CD8-positive, alpha-beta memory T cell (primary cell): Measurements from ENCODE around the gene MLLT3. TPM values are rescaled to one million over a fixed set of nuclear protein-coding genes. Genes with fewer than 3 reads are reported as not detected.
A peak's percentile ranks its signal among the peaks of the same experiment; 100 is the strongest.

Experiments used
- CTCF ChIA-PET: fragments of 350-600 bp; sonication (Branson Sonifier 250); formaldehyde crosslinking; loops from one replicate; lab custom pipeline; 2021; ENCODE audit warnings: antibody characterized with exemption; lab: Charles Lee
- POLR2A ChIA-PET: fragments of 350-600 bp; sonication (Branson Sonifier 250); formaldehyde crosslinking; loops from one replicate; lab custom pipeline; 2021; ENCODE audit warnings: antibody characterized with exemption; lab: Charles Lee
- DNase-seq, 5 donors: peaks; one replicate each; pipeline versions ENCODE4 v3.0.0 to v3.0.0-alpha.2; 2020 to 2022; ENCODE audit warnings: mixed read lengths in 1 of 5
- H3K27ac ChIP-seq: one replicate; pipeline ENCODE4 v1.7.0; 2013; ENCODE audit warnings: low read depth, mild to moderate bottlenecking, low read length, moderate library complexity
- H3K27me3 ChIP-seq: 2 replicates; pipeline ENCODE4 v1.7.0; 2013; ENCODE audit warnings: low read length, mild to moderate bottlenecking; ENCODE audit not compliant: insufficient read depth, poor library complexity, severe bottlenecking
- H3K36me3 ChIP-seq: 2 replicates; pipeline ENCODE4 v1.7.0; 2013; ENCODE audit warnings: mild to moderate bottlenecking, low read length, moderate library complexity; ENCODE audit not compliant: insufficient read depth
- H3K4me1 ChIP-seq: 2 replicates; pipeline ENCODE4 v1.7.0; 2013; ENCODE audit warnings: mild to moderate bottlenecking, low read length, moderate library complexity; ENCODE audit not compliant: insufficient read depth
- H3K4me3 ChIP-seq: 2 replicates; pipeline ENCODE4 v1.7.0; 2013; ENCODE audit warnings: mild to moderate bottlenecking, low read length
- H3K9me3 ChIP-seq: 2 replicates; pipeline ENCODE4 v1.7.0; 2013; ENCODE audit warnings: mild to moderate bottlenecking, low read length
- H3K27ac Mint-ChIP-seq, 8 donors: one replicate each; pipeline ENCODE4 v1.8.0; 2020 to 2021; ENCODE audit warnings: mixed read lengths in 8 of 8, mild to moderate bottlenecking in 6 of 8, inconsistent platforms in 3 of 8, moderate library complexity in 3 of 8
- H3K27me3 Mint-ChIP-seq, 2 donors: one replicate each; pipeline ENCODE4 v1.8.0; 2020 to 2021; ENCODE audit warnings: mixed read lengths in 2 of 2, mild to moderate bottlenecking in 1 of 2, moderate library complexity in 1 of 2
- H3K36me3 Mint-ChIP-seq, 3 donors: one replicate each; pipeline ENCODE4 v1.8.0; 2020 to 2021; ENCODE audit warnings: mixed read lengths in 3 of 3, inconsistent platforms in 1 of 3, mild to moderate bottlenecking in 1 of 3
- H3K4me1 Mint-ChIP-seq, 3 donors: one replicate each; pipeline ENCODE4 v1.8.0; 2020 to 2021; ENCODE audit warnings: mixed read lengths in 3 of 3, inconsistent platforms in 1 of 3, mild to moderate bottlenecking in 1 of 3
- H3K4me3 Mint-ChIP-seq, 7 donors: one replicate each; pipeline ENCODE4 v1.8.0; 2020 to 2021; ENCODE audit warnings: mixed read lengths in 7 of 7, mild to moderate bottlenecking in 6 of 7, moderate library complexity in 4 of 7, inconsistent platforms in 2 of 7
- H3K9me3 Mint-ChIP-seq, 5 donors: one replicate each; pipeline ENCODE4 v1.8.0; 2020 to 2022; ENCODE audit warnings: mixed read lengths in 5 of 5, mild to moderate bottlenecking in 3 of 5, moderate library complexity in 2 of 5, inconsistent platforms in 1 of 5
- polyA plus RNA-seq: library from polyadenylated mRNA; unstranded; fragments of 300-500 nt; fragmentation: Illumina TruSeq; gene quantifications from one replicate; pipeline ENCODE4 v1.2.3, GENCODE V29; 2021
- total RNA-seq, 2 experiments: library from RNA; stranded (reverse); gene quantifications; one replicate each; pipeline ENCODE4 v1.2.3, GENCODE V29; 2021

The MLLT3 gene
- total and polyA plus RNA-seq, 3 experiments from 2014 or later, result 24.6 to 37.0 (median 36.8) TPM

GRCh38 chr9:20625003-20625349 lies 2.7 kb upstream of the MLLT3 start:
- Histone ChIP-seq H3K4me3 (peak overlapping the region; percentile 72), H3K9me3 (no peaks in the 10 kb centered on the region), H3K36me3 (no peaks in the 10 kb centered on the region), H3K4me1 (peaks cover 14% of the 10 kb centered on the region), H3K27me3 (no peaks in the 10 kb centered on the region), H3K27ac (no peak overlapping the region)
- Mint-ChIP-seq H3K27me3 (peaks cover 6 to 11% of the 10 kb centered on the region in 2 donors), H3K36me3 (peaks cover 0 to 26% (median 0%) of the 10 kb centered on the region in 3 donors), H3K9me3 (no peaks in the 10 kb centered on the region), H3K4me1 (peaks cover 23 to 30% (median 25%) of the 10 kb centered on the region in 3 donors), H3K4me3 (peak overlapping the region; percentile 93 to 99 (median 99)), H3K27ac (peak overlapping the region in 7 of 8 donors; percentile 22 to 97 (median 94))
- CTCF ChIA-PET, result interaction anchor here (0.6 to 2.3 kb wide), 17 partner anchors 9 to 698 kb away, joined by 3 to 14 read pairs (median 4); partner anchors contain the start of genes FOCAD and HACD4
- POLR2A ChIA-PET, result interaction anchor here (1.4 kb wide), 1 partner anchor 59 kb away, joined by 8 read pairs; the partner anchor contains the start of gene FOCAD
- DNase-seq, result no peak

DNA sequence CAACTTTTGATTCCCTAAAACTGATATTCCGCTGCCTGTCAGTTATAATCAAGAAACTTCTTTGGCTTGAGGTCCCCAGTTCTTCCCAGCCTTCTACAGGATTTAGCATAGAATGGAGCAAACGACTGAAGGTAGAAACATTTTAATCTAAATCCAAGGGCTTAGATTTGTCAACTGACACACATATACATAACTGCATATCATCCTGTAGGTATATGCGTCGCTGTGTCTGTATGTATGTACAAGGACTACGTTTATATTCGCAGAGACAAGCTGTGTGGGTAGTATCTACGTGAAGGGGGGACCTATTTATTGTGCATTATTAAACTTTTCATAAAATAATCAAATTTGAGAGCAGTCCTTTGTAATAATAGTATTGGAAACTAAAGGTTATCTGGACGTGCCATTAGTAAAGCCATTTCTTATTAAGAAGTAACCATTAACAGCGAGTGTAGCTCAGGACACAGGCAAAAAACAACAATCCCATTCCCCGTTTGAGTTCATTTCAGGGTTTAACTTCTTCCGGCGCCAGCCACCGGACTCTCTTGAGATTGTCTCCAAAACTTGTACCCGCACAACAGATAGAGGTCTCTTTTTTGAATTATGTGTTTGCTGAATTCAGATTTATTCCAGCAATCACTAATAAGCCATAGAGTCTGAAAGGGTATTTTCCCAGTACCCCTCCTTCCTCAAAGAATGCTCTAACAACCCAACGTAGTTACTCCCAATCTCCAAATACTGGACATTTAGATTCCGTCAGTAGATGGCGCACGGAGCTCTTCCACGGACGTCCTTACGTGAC lies 2.1 kb upstream of the MLLT3 start:
- ChIA-PET CTCF (interaction anchor here (0.6 to 2.3 kb wide), 18 partner anchors 9 to 698 kb away, joined by 3 to 14 read pairs (median 4); partner anchors contain the start of genes FOCAD and HACD4), POLR2A (interaction anchor here (1.4 kb wide), 1 partner anchor 60 kb away, joined by 8 read pairs; the partner anchor contains the start of gene FOCAD)
- H3K4me3 ChIP-seq, result peak overlapping the region; percentile 72
- DNase-seq, result peak; percentile 16 to 48 (median 36)
- peaks cover 6 to 11% of the 10 kb centered on the region in 2 donors for H3K27me3 Mint-ChIP-seq
- no peaks in the 10 kb centered on the region for H3K9me3 ChIP-seq
- H3K36me3 Mint-ChIP-seq, result peaks cover 0 to 28% (median 0%) of the 10 kb centered on the region in 3 donors
- no peaks in the 10 kb centered on the region for H3K36me3 ChIP-seq
- H3K4me1 Mint-ChIP-seq, result peaks cover 29 to 36% (median 30%) of the 10 kb centered on the region in 3 donors
- H3K4me1 ChIP-seq, result peaks cover 20% of the 10 kb centered on the region
- H3K27ac ChIP-seq, result no peak overlapping the region
- no peaks in the 10 kb centered on the region for H3K9me3 Mint-ChIP-seq
- H3K4me3 Mint-ChIP-seq, result peak overlapping the region; percentile 93 to 99 (median 99)
- no peaks in the 10 kb centered on the region for H3K27me3 ChIP-seq
- peak overlapping the region; percentile 94 to 97 (median 97) for H3K27ac Mint-ChIP-seq

- H3K4me1 ChIP-seq, result peaks cover 26% of the 10 kb centered on the region
- H3K4me3 Mint-ChIP-seq, result peak overlapping the region; percentile 93 to 99 (median 99)
- no peaks in the 10 kb centered on the region for H3K9me3 Mint-ChIP-seq
- no peaks in the 10 kb centered on the region for H3K27me3 ChIP-seq
- H3K9me3 ChIP-seq, result no peaks in the 10 kb centered on the region
- H3K4me1 Mint-ChIP-seq, result peaks cover 36 to 43% (median 37%) of the 10 kb centered on the region in 3 donors
- ChIA-PET POLR2A (interaction anchor here (1.4 kb wide), 1 partner anchor 60 kb away, joined by 8 read pairs; the partner anchor contains the start of gene FOCAD), CTCF (interaction anchor here (1.2 to 2.3 kb wide), 7 partner anchors 28 to 315 kb away, joined by 3 to 8 read pairs (median 5); partner anchors contain the start of gene FOCAD)
- peaks cover 0 to 9% of the 10 kb centered on the region in 2 donors for H3K27me3 Mint-ChIP-seq
- peak overlapping the region; percentile 52 for H3K27ac ChIP-seq
- H3K36me3 Mint-ChIP-seq, result peaks cover 0 to 28% (median 0%) of the 10 kb centered on the region in 3 donors
- no peaks in the 10 kb centered on the region for H3K36me3 ChIP-seq
- peak overlapping the region; percentile 72 for H3K4me3 ChIP-seq
- H3K27ac Mint-ChIP-seq, result peak overlapping the region; percentile 94 to 97 (median 97)
- no peak for DNase-seq
Measured at GRCh38 chr9:20623748-20624124, 1.4 kb upstream of the MLLT3 start.

DNA sequence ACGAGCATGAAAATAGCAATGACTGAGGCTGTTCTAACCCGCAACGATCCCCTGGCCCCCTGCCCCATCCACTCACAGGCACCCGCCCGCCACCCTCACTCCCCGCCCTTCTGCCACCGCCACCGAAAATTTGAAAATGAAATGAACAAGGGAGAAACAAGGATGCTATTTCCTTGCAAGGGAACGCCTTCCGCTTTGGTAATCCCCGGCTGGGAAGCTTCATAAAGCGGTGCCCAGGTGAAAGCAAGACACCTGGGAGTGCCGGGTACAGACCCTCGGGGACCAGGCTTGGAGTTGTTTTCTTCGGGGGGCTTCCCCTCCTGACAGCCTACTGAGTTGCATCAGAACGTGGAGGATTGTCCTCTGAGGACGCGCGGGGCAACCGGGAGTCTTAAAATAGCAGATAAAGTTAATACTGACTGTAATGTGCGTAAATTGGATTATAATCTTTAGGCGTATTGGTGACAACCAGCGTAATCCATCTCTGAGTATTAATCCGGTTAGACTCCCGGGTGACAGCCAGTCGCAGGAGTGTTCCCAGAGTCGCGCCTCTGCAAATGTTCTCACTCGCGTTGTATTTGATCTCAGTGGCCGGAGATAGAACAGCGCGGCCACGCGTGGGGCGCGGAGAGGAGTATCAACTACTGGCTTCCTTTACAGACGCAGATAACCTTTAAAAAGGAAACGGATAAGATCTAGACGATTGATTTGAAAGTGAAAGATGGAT lies 885 bp upstream of the MLLT3 start:
- no peaks in the 10 kb centered on the region for H3K9me3 ChIP-seq
- peak overlapping the region; percentile 52 for H3K27ac ChIP-seq
- DNase-seq, result peak; percentile 57 to 81 (median 72)
- H3K4me1 ChIP-seq, result peaks cover 32% of the 10 kb centered on the region
- H3K4me3 ChIP-seq, result peak overlapping the region; percentile 72
- no peaks in the 10 kb centered on the region for H3K9me3 Mint-ChIP-seq
- no peaks in the 10 kb centered on the region for H3K36me3 ChIP-seq
- H3K27me3 Mint-ChIP-seq, result peaks cover 0 to 9% of the 10 kb centered on the region in 2 donors
- H3K4me3 Mint-ChIP-seq, result peak overlapping the region; percentile 93 to 99 (median 99)
- POLR2A ChIA-PET, result interaction anchor here (0.8 to 2.1 kb wide), 12 partner anchors 13 to 318 kb away, joined by 3 to 27 read pairs (median 7); partner anchors contain the start of gene FOCAD
- H3K36me3 Mint-ChIP-seq, result peaks cover 0 to 29% (median 0%) of the 10 kb centered on the region in 3 donors
- peak overlapping the region; percentile 94 to 97 (median 97) for H3K27ac Mint-ChIP-seq
- CTCF ChIA-PET, result interaction anchor here (1.0 to 2.0 kb wide), 7 partner anchors 11 to 318 kb away, joined by 3 to 14 read pairs (median 5); partner anchors contain the start of gene FOCAD
- no peaks in the 10 kb centered on the region for H3K27me3 ChIP-seq
- H3K4me1 Mint-ChIP-seq, result peaks cover 40 to 48% (median 42%) of the 10 kb centered on the region in 3 donors

DNA sequence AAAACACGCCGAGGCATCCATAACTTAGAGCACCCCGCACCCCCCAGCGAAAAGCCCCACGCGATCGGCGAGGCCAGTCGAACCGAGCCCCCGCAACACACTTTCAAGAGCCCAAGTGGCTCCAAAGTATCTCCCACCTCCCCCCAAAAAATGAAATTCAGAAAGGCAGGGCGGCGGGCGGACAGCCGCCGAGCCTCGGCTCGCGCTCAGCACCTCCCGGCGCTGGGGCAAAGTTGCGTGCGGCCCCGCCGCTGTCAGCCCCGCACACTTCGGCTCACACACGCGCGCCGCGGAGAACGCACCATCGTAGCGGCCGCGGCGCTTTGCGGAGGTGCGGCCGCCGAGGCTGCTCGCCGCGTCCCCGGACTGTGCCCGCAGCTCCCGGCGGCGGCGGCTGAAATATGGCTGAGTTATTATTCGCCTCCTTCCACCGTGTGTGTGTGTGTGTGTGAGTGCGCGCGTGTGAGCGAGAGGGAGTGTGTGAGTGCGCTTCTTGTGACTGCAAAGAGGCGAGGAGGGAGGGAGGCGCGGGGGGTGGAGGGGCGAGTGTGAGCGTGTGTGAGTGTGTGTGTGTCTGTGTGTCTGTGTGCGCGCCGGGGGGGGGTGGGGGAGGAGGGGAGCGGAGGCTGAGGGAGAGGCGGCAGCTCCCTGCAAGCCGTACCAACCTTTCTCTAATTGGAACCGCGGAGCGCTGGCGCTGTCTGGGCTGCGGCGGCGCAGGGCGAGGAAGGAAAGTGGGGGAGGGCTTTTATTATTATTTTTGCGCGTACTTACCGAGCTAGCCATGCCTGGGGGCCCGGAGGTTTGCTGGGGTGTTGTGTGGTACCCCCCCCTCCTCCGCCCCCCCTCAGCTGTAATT lies 599 bp downstream of the MLLT3 start:
- peak overlapping the region; percentile 94 to 99 (median 97) for H3K27ac Mint-ChIP-seq
- Histone ChIP-seq H3K4me1 (peaks cover 36% of the 10 kb centered on the region), H3K36me3 (no peaks in the 10 kb centered on the region), H3K9me3 (no peaks in the 10 kb centered on the region), H3K27ac (peak overlapping the region; percentile 66), H3K4me3 (peak overlapping the region; percentile 72), H3K27me3 (no peaks in the 10 kb centered on the region)
- peak; percentile 53 to 89 (median 69) for DNase-seq
- H3K36me3 Mint-ChIP-seq, result peaks cover 0 to 29% (median 0%) of the 10 kb centered on the region in 3 donors
- peak overlapping the region; percentile 93 to 99 (median 99) for H3K4me3 Mint-ChIP-seq
- ChIA-PET POLR2A (interaction anchor here (0.6 to 2.1 kb wide), 18 partner anchors 11 to 713 kb away, joined by 3 to 27 read pairs (median 6); partner anchors contain the start of genes FOCAD, HACD4 and KLHL9), CTCF (interaction anchor here (0.8 to 2.0 kb wide), 9 partner anchors 10 to 538 kb away, joined by 3 to 14 read pairs (median 4); partner anchors contain the start of gene FOCAD)
- H3K27me3 Mint-ChIP-seq, result peaks cover 0 to 9% of the 10 kb centered on the region in 2 donors
- no peaks in the 10 kb centered on the region for H3K9me3 Mint-ChIP-seq
- peaks cover 46 to 61% (median 56%) of the 10 kb centered on the region in 3 donors for H3K4me1 Mint-ChIP-seq

DNA sequence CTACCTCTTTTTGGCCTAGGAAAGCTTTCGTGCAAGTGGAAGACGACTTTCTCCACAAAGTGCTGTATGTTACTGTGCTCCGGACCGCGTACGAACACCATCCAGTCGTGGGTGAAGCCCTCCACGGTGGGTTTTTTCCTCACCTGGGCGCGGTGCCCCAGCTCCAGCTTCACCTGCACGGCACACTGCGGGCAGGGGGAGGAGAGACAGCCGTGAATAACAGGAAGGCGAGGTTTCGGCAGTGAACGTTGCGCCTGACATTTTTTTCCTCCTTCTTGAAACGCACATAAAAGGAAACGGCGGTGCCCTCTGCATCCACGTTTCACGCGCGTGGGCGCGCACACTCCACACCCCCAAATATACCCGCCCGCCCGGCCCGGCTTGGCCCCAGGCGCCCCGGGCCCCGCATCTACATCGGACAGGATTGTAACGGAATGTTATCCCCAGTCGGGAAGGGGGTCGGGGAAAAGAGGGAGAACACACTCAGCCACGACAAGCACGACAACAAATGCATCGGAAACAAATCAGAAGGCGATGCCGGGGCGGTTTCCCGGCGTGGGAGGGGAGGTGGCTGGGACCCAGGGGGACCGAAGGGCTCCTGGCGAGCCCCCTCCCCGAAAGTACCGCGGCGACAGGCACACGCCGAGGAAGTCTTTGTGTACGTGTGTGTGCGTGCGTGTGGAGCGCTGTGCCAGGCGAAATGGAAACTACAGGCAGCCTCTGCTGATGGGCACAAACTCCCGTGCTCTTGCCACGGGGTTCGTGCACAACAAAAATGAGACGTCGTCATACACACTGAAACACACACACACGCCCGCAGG lies 1.4 kb downstream of the MLLT3 start:
- Mint-ChIP-seq H3K4me1 (peaks cover 50 to 68% (median 65%) of the 10 kb centered on the region in 3 donors), H3K27ac (peak overlapping the region; percentile 94 to 99 (median 96)), H3K36me3 (peaks cover 0 to 29% (median 0%) of the 10 kb centered on the region in 3 donors), H3K4me3 (peak overlapping the region; percentile 93 to 99 (median 99)), H3K27me3 (peaks cover 0 to 9% of the 10 kb centered on the region in 2 donors), H3K9me3 (no peaks in the 10 kb centered on the region)
- H3K4me1 ChIP-seq, result peaks cover 36% of the 10 kb centered on the region
- H3K27me3 ChIP-seq, result no peaks in the 10 kb centered on the region
- H3K4me3 ChIP-seq, result peak overlapping the region; percentile 72
- no peaks in the 10 kb centered on the region for H3K36me3 ChIP-seq
- POLR2A ChIA-PET, result interaction anchor here (1.3 to 2.1 kb wide), 3 partner anchors 15 to 714 kb away, joined by 3 to 27 read pairs (median 4); partner anchors contain the start of genes FOCAD and KLHL9
- CTCF ChIA-PET, result interaction anchor here (2.0 kb wide), 2 partner anchors 63 to 320 kb away, joined by 6 to 14 read pairs; partner anchors contain the start of gene FOCAD
- H3K9me3 ChIP-seq, result no peaks in the 10 kb centered on the region
- peak overlapping the region; percentile 62 for H3K27ac ChIP-seq
- peak; percentile 34 to 82 (median 61) for DNase-seq
